GM21447 (cell line): ENCODE measurements around the gene THBS1.

Source experiments
- ATAC-seq: cut with Tn5 transposase; IDR thresholded peaks from one replicate; pipeline ENCODE4 v1.9.1; 2021; ENCODE audit not compliant: unreplicated experiment

The THBS1 gene

GRCh38 chr15:39573287-39573686 is 7.6 kb upstream of the THBS1 start:
- no peak for ATAC-seq

- ATAC-seq, result no peak
Observed at GRCh38 chr15:39573844-39574243, 7.0 kb upstream of the THBS1 start.

GRCh38 chr15:39574427-39574826 is 6.5 kb upstream of the THBS1 start:
- no peak for ATAC-seq

GRCh38 chr15:39575180-39575579 is 5.7 kb upstream of the THBS1 start:
- no peak for ATAC-seq

GRCh38 chr15:39578851-39579486 is 1.9 kb upstream of the THBS1 start:
- no peak for ATAC-seq

GRCh38 chr15:39579487-39580116 is 1.3 kb upstream of the THBS1 start:
- ATAC-seq, result no peak

- peak; percentile 70 for ATAC-seq
Observed at GRCh38 chr15:39580117-39580484, 778 bp upstream of the THBS1 start.

GRCh38 chr15:39581242-39581792 is 438 bp downstream of the THBS1 start:
- ATAC-seq, result no peak

- ATAC-seq, result no peak
Observed at GRCh38 chr15:39581793-39582285, 960 bp downstream of the THBS1 start.

GRCh38 chr15:39582286-39582976 is 1.6 kb downstream of the THBS1 start:
- no peak for ATAC-seq

GRCh38 chr15:39582977-39583595 is 2.2 kb downstream of the THBS1 start:
- no peak for ATAC-seq

- ATAC-seq, result no peak
Observed at GRCh38 chr15:39583596-39584265, 2.9 kb downstream of the THBS1 start.

- ATAC-seq, result no peak
Observed at GRCh38 chr15:39584266-39584659, 3.4 kb downstream of the THBS1 start.

- no peak for ATAC-seq
Observed at GRCh38 chr15:39584662-39585388, 3.9 kb downstream of the THBS1 start.

GRCh38 chr15:39585389-39585841 is 4.5 kb downstream of the THBS1 start:
- ATAC-seq, result no peak

- ATAC-seq, result no peak
Observed at GRCh38 chr15:39585871-39586301, 5.0 kb downstream of the THBS1 start.

- no peak for ATAC-seq
Observed at GRCh38 chr15:39586387-39587095, 5.7 kb downstream of the THBS1 start.

GRCh38 chr15:39587096-39587721 is 6.3 kb downstream of the THBS1 start:
- ATAC-seq, result no peak
